ENCODE measurements around the gene SPATA2. TPM values are rescaled to one million over a fixed set of nuclear protein-coding genes. Genes with fewer than 3 reads are reported as not detected.

Gene SPATA2
- total and polyA plus RNA-seq, 2 of the 8 experiments (the other 6 are each of a cell fraction or from before 2014, with no cell fraction given) = 11.0 to 13.0 TPM

DNA sequence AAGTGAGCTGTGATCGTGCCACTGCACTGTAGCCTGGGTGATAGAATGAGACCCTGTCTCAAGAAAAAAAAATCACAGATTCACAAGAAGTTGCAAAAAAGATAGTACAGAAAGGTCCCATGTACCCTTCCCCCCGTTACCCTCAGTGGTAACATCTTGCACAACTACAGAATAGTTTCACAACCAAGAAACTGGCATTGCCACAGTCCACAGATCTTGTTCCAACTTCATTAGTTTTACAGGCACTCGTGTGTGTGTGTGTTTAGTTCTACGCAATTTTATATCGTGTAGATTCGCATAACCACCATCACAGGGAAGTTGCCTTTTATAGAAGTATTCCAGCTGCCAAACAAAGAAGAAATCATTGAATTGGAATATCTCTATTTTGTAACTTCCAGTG is 19.1 kb downstream of the SPATA2 start:
- no peak overlapping the region for H4K5ac ChIP-seq (ENCODE audit: insufficient read length, low read depth, low read length)
- CTCF ChIA-PET (ENCODE audit: partially characterized antibody) = interaction anchor here (0.7 to 12.8 kb wide), 3 partner anchors 11 to 356 kb away, joined by 3 to 199 read pairs (median 4); no protein-coding TSS in a partner anchor
- no peaks in the 10 kb centered on the region for H3K79me1 ChIP-seq (ENCODE audit: low read depth, low read length)
- 93% methylated on average over 6 of the region's 6 CpGs; no CpG with 5 or more reads in 1 of the 2 experiments for WGBS, 2 experiments (ENCODE audit: extremely low coverage in 1 of 2, insufficient coverage in 1 of 2, insufficient read length in 1 of 2, insufficient replicate concordance in 2 of 2, low coverage in 1 of 2, low lambda C conversion rate in 2 of 2, missing lambda C conversion rate in 1 of 2)
- H3K79me2 ChIP-seq (ENCODE audit: control insufficient read depth in 1 of 2, insufficient read depth in 2 of 2, low read length in 2 of 2) = no peaks in the 10 kb centered on the region
- no peaks in the 10 kb centered on the region for H3K23me2 ChIP-seq (ENCODE audit: low read depth, low read length)
- peaks cover 0 to 2% of the 10 kb centered on the region in 2 experiments for H4K20me1 ChIP-seq (replicated peaks in 1 of 2; ENCODE audit: control insufficient read depth in 1 of 2, insufficient read depth in 2 of 2, low read length in 2 of 2)
- POLR2A ChIA-PET (ENCODE audit: partially characterized antibody) = no interaction called here
- no peak overlapping the region for H2BK12ac ChIP-seq (ENCODE audit: low read depth, low read length)
- H4K8ac ChIP-seq (ENCODE audit: extremely low read depth, insufficient read depth, low read length) = no peak overlapping the region
- H4K91ac ChIP-seq (replicated peaks; ENCODE audit: insufficient read length, low read length) = no peak overlapping the region
- no peak overlapping the region for H2BK5ac ChIP-seq (ENCODE audit: low read depth, low read length)
- H3K27me3 ChIP-seq (replicated peaks in 1 of 4; ENCODE audit: control insufficient read depth in 3 of 4, extremely low read depth in 1 of 4, insufficient read depth in 3 of 4, low read length in 3 of 4) = no peaks in the 10 kb centered on the region
- no peak overlapping the region for H3K56ac ChIP-seq (replicated peaks; ENCODE audit: insufficient read length, low read depth, low read length)
- no peak overlapping the region for H3K9ac ChIP-seq (replicated peaks in 1 of 4; ENCODE audit: extremely low read depth in 1 of 4, low read depth in 3 of 4, low read length in 3 of 4)
- H3K27ac ChIP-seq (ENCODE audit: low read depth, low read length) = no peak overlapping the region
- peaks cover 0 to 3% (median 1%) of the 10 kb centered on the region in 4 experiments; a peak in 1 of 7 replicates for H3K4me1 ChIP-seq (replicated peaks in 1 of 4; ENCODE audit: control insufficient read depth in 3 of 4, insufficient read depth in 4 of 4, low read length in 3 of 4)
- no peak overlapping the region for H3K4me3 ChIP-seq (ENCODE audit: extremely low read depth in 1 of 4, insufficient read depth in 2 of 4, low read depth in 3 of 4, low read length in 4 of 4)
- FAIRE-seq (no peak), DNase-seq (ENCODE audit: low read depth in 1 of 2, low spot score in 2 of 2) (no peak)
- no peak overlapping the region for H3K4me2 ChIP-seq (ENCODE audit: insufficient read depth in 1 of 2, low read depth in 2 of 2, low read length in 2 of 2)
- no peaks in the 10 kb centered on the region for H3K36me3 ChIP-seq (ENCODE audit: control insufficient read depth in 2 of 4, insufficient read depth in 4 of 4, low read length in 3 of 4)
- TF ChIP-seq POLR2A (IDR thresholded peaks at IDR 0.05; ENCODE audit: control extremely low read depth in 1 of 2, low read depth in 2 of 2, low read length in 2 of 2) = no peak
- no peak for TF ChIP-seq POU5F1 (IDR thresholded peaks at IDR 0.05; ENCODE audit: low read depth, low read length)
- TF ChIP-seq, protein P1, sequence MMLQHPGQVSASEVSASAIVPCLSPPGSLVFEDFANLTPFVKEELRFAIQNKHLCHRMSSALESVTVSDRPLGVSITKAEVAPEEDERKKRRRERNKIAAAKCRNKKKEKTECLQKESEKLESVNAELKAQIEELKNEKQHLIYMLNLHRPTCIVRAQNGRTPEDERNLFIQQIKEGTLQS (IDR thresholded peaks at IDR 0.05; ENCODE audit: insufficient read depth, low read depth, low read length) = no peak
- no peak for TF ChIP-seq TAF1 (IDR thresholded peaks at IDR 0.05; ENCODE audit: low read depth, low read length)
- TF ChIP-seq SP1 (IDR thresholded peaks at IDR 0.05; ENCODE audit: low read depth, low read length) = no peak
- TF ChIP-seq JUND (IDR thresholded peaks at IDR 0.05; ENCODE audit: low read length) = no peak
- TF ChIP-seq PHF8 (conservative IDR thresholded peaks at IDR 0.05; ENCODE audit: low read depth, low read length) = no peak
- TF ChIP-seq RFX5 (IDR thresholded peaks at IDR 0.05; ENCODE audit: borderline replicate concordance, low read depth, low read length) = no peak
- no peak for TF ChIP-seq CREB1 (IDR thresholded peaks at IDR 0.05)
- no peak for TF ChIP-seq ASH2L (IDR thresholded peaks at IDR 0.05; ENCODE audit: low read length)
- no peak for TF ChIP-seq FOSL1 (IDR thresholded peaks at IDR 0.05; ENCODE audit: insufficient read depth, low read depth, low read length)
- no peak for TF ChIP-seq RAD21 (IDR thresholded peaks at IDR 0.05 in 1 of 2, conservative IDR thresholded peaks at IDR 0.05 in 1 of 2; ENCODE audit: low read depth in 2 of 2, low read length in 2 of 2)
- no peaks in the 10 kb centered on the region for H3K9me3 ChIP-seq (ENCODE audit: insufficient read depth in 2 of 2, low read depth in 1 of 2, low read length in 1 of 2)
- no peak overlapping the region for H2BK20ac ChIP-seq (ENCODE audit: low read length)
- H3K14ac ChIP-seq (ENCODE audit: insufficient read length) = no peak overlapping the region
- H3K18ac ChIP-seq (ENCODE audit: extremely low read depth, low read length) = no peak overlapping the region
- no peak overlapping the region for H3K4ac ChIP-seq (replicated peaks; ENCODE audit: insufficient read length, low read depth, low read length)
- H2BK120ac ChIP-seq (replicated peaks; ENCODE audit: low read depth, low read length) = no peak overlapping the region
- no peak overlapping the region for H2AFZ ChIP-seq (ENCODE audit: low read length)
- H2AK5ac ChIP-seq (ENCODE audit: low read depth, low read length) = no peak overlapping the region
- H3K23ac ChIP-seq (ENCODE audit: insufficient read length) = no peak overlapping the region
- no peak overlapping the region for H2BK15ac ChIP-seq (ENCODE audit: low read length)

All from H1 (cell line).